SK-N-MC (cell line): ENCODE results near the gene GNPTAB.
A peak's percentile ranks its signal among the peaks of the same experiment; 100 is the strongest.

Source experiments
- DNase-seq: peaks from one replicate; pipeline ENCODE4 v3.0.0-alpha.2; 2011; ENCODE audit warnings: low read depth, low spot score
- H3K27ac ChIP-seq: fragments of 200-600 bp; sonication (generic); 2 replicates; pipeline ENCODE4 v1.5.1; 2016; ENCODE audit warnings: mixed run types
- H3K36me3 ChIP-seq: fragments of 200-600 bp; sonication (generic); 2 replicates; pipeline ENCODE4 v1.6.1; 2017; ENCODE audit warnings: antibody characterized with exemption, low read length, mixed read lengths; ENCODE audit not compliant: insufficient read depth
- H3K4me3 ChIP-seq: fragments of 200-600 bp; sonication (generic); 2 replicates; pipeline ENCODE4 v1.5.1; 2016
- H3K9ac ChIP-seq: fragments of 200-600 bp; sonication (generic); 2 replicates; pipeline ENCODE4 v1.8.0; 2017; ENCODE audit warnings: mixed run types, mixed read lengths; ENCODE audit not compliant: insufficient read length
- H3K9me3 ChIP-seq: fragments of 200-600 bp; sonication (generic); 2 replicates; pipeline ENCODE4 v1.6.1; 2017; ENCODE audit warnings: low read depth, mild to moderate bottlenecking, antibody characterized with exemption, low read length, moderate library complexity, mixed read lengths
- EZH2 ChIP-seq: fragments of 200-600 bp; sonication (generic); IDR thresholded peaks from one replicate; pipeline ENCODE4 v1.6.1; 2017; ENCODE audit warnings: antibody characterized with exemption
- FOXP2 ChIP-seq: optimal IDR thresholded peaks from 2 replicates; pipeline ENCODE3; 2011; ENCODE audit warnings: mild to moderate bottlenecking, moderate library complexity; ENCODE audit not compliant: insufficient read depth; ENCODE audit errors: extremely low read length, control extremely low read depth
- POLR2AphosphoS5 ChIP-seq: IDR thresholded peaks from 2 replicates; pipeline ENCODE4 v1.6.1; 2012; ENCODE audit warnings: mild to moderate bottlenecking, low read depth, low read length, borderline replicate concordance

Gene GNPTAB

DNA sequence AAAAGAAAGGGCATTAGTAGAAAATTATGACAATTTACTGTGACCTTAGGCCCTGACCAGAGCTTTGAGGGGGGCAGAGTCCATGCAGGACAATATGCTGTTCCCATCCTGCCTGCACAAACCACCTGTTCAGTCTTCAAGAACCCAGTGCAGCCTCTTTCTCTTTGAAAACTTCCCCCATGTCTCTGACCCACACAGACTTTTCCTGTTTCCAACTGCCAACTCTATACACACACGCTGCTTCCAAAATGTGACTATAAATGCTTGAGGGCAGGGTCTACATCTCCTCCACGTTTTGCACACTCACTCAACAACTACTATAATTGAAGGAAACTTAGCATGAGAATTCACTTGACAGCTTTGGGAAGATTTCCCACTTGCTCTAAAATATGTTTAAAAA is 54.9 kb downstream of the GNPTAB start:
- TF ChIP-seq POLR2AphosphoS5, result no peak
- TF ChIP-seq EZH2, result no peak
- no peak for TF ChIP-seq FOXP2
- Histone ChIP-seq H3K9ac (no peak overlapping the region), H3K27ac (no peak overlapping the region), H3K9me3 (no peaks in the 10 kb centered on the region), H3K36me3 (no peaks in the 10 kb centered on the region), H3K4me3 (no peak overlapping the region)
- DNase-seq, result no peak

DNA sequence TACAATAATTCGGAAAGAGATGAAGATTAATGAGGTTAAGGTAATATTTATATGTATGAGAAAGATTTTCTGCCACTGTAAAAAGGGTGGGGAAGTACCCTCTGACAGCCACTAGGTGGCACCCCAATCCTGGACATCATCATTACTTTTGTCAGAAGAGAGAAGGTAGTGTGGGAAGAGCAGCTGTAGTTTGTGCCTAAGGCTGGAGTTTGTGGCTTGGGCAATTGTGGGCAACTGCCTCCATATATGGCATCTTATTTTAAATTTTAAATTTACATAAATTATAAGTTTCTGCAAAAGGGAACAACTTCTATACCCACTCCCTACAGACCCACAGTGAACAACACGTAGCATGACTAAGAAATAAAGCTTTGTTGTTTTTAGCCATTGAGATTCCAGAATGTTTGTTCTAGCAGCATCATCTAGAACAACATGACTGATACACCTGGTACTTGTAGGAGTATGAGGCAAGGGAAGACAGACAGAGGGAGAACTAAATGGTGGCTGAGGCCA is 57.1 kb downstream of the GNPTAB start:
- no peak overlapping the region for H3K27ac ChIP-seq

DNA sequence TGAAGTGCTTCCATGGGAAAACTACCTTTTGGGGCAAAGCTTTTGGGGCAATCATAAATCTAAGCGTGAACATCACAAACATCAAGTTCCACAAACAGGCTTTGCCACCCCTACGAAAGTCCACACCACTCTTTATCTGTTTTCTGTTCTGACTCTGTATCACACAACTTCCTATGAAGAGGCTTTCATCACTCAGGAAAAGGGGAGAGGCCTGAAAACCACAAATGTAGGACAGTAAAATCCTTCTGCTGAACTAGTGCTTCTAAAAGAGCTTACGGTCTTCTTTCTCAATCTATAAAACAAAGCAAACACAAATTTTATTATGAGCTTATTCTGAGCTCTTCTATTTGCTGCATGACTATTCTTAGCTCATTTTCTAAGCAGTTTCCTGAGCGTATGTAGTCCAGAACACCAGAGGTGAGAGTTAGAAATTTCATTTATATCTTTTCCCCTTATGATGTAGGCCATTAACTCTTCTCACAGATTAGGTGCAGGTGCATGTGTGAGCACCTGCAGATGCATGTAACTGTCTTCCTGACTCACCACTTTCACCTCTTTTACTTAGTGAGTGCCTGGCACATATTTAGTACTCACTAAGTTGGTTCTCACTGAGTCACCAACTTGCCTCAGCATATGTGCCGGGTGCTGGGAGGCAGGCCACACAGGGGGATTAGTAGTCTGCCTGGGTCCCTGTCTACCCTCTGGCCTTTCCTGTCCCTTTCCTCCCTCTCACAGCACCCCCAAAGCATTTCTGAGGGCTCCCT is 58.6 kb downstream of the GNPTAB start:
- Histone ChIP-seq H3K27ac (peak overlapping the region; percentile 38; the same call in 1 of the 2 replicates), H3K36me3 (no peaks in the 10 kb centered on the region), H3K9me3 (no peaks in the 10 kb centered on the region), H3K4me3 (no peak overlapping the region; the same call in 1 of the 2 replicates), H3K9ac (no peak overlapping the region)
- no peak for DNase-seq
- TF ChIP-seq EZH2 (no peak), POLR2AphosphoS5 (no peak), FOXP2 (no peak)

More for the DNA sequence above, 57.1 kb downstream of the GNPTAB start:
- no peak overlapping the region for H3K9ac ChIP-seq
- H3K36me3 ChIP-seq, result no peaks in the 10 kb centered on the region
- H3K9me3 ChIP-seq, result no peaks in the 10 kb centered on the region
- no peak overlapping the region for H3K4me3 ChIP-seq
- TF ChIP-seq POLR2AphosphoS5 (no peak), FOXP2 (no peak), EZH2 (no peak)
- DNase-seq, result peak; percentile 55

DNA sequence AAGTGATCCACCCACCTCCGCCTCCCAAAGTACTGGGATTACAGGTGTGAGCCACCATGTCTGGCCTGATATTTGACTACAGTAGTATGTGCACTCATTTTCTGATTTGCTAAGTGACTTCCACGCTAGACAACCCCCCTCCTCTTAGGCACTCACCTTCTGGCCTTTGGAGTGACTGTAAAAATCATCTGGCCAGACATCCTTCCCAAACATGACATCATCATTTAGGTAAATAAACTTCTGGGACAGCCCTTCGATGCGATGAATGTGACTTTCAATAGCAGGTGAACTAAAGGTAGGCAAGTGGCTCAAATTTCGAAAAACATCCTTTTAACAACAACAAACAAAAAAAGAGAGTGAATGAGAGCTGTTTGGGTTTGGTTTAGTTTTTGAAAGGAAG is 60.9 kb downstream of the GNPTAB start:
- Histone ChIP-seq H3K4me3 (no peak overlapping the region), H3K9ac (no peak overlapping the region), H3K27ac (no peak overlapping the region), H3K36me3 (no peaks in the 10 kb centered on the region), H3K9me3 (no peaks in the 10 kb centered on the region)
- DNase-seq, result no peak
- no peak for TF ChIP-seq FOXP2
- TF ChIP-seq EZH2, result no peak
- no peak for TF ChIP-seq POLR2AphosphoS5

DNA sequence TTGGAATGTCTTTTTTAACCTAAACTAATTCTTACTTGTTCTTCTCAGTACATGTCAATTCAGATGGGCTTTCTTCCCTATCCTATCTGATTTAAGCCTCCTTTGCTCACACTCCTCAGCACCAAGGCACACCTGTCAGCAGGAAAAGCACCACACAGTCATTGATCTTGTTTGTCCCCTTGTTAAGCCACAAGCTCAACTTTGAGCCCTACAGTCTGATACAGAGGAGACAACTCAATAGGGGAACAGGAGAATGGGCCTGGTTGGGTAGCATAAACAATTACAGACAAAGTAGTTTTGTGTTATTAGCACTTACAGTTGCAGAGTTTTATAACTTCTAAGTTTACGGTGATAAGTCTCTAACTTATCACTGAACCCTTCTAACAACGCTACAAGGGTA is 62.0 kb downstream of the GNPTAB start:
- DNase-seq, result no peak
- no peak overlapping the region for H3K27ac ChIP-seq
- 0 out of 2 replicates have a peak, but pooled peaks cover 4% of the 10 kb centered on the region for H3K36me3 ChIP-seq
- H3K9me3 ChIP-seq, result no peaks in the 10 kb centered on the region
- no peak overlapping the region for H3K4me3 ChIP-seq
- H3K9ac ChIP-seq, result no peak overlapping the region
- TF ChIP-seq FOXP2 (no peak), EZH2 (no peak), POLR2AphosphoS5 (no peak)

DNA sequence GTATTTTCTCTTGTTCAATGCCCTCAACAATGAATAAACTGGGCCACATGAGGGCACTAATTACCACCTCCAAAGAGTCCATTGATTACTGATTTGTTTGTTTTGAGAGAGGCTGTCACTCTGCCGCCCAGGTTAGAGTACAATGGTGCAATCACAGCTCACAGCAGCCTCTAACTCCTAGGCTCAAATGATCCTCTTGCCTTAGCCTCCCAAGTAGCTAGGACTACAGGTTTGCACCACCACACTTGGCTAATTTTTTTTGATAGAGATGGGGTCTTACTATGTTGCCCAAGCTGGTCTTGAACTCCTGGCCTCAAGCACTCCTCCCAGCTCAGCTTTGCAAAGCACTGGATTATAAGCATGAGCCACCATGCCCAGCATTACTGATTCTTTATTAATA is 63.2 kb downstream of the GNPTAB start:
- no peak overlapping the region for H3K27ac ChIP-seq
- TF ChIP-seq POLR2AphosphoS5 (no peak), FOXP2 (no peak), EZH2 (no peak)
- H3K9ac ChIP-seq, result no peak overlapping the region
- no peak overlapping the region for H3K4me3 ChIP-seq
- H3K9me3 ChIP-seq, result no peaks in the 10 kb centered on the region
- DNase-seq, result no peak
- 0 out of 2 replicates have a peak, but pooled peaks cover 4% of the 10 kb centered on the region for H3K36me3 ChIP-seq

DNA sequence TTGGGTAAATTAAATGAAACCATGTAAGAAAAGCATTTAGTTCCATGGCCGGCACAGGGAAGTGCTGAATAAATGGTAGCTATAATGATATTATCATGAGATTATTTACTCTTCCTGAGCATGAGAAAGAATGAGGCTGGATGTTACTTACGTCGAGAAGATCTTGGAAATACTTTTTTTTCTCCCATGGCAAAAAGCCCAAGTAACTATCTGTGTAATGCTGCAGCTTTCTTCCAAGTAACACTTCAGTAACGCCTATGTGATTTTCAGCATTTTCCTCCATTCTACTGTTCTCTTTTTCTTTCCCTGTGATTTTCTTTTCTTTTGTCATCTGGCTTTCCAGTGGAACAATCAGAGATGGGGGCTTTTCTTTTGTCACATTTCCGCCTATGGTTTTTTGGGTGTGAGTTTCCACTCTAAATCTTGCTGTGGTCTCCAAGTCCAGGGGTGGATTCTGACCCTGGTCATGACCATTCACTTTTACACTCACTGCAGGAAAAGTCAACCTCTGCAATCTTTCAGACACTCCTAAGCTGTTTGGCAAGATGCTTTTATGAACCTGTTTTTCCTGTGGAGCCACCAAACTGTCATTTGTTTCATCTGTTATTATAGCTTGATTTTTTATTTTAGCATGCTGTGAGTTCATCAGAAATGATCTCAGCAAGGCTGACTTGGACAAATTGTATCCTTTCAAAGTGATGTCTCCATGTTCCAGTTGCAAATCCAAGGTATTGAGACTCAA is 66.5 kb downstream of the GNPTAB start:
- peaks cover 8% of the 10 kb centered on the region; the same call in 1 of the 2 replicates for H3K36me3 ChIP-seq
- no peak overlapping the region for H3K27ac ChIP-seq
- TF ChIP-seq EZH2 (no peak), POLR2AphosphoS5 (no peak), FOXP2 (no peak)
- H3K9ac ChIP-seq, result no peak overlapping the region
- DNase-seq, result no peak
- H3K9me3 ChIP-seq, result no peaks in the 10 kb centered on the region
- H3K4me3 ChIP-seq, result no peak overlapping the region

DNA sequence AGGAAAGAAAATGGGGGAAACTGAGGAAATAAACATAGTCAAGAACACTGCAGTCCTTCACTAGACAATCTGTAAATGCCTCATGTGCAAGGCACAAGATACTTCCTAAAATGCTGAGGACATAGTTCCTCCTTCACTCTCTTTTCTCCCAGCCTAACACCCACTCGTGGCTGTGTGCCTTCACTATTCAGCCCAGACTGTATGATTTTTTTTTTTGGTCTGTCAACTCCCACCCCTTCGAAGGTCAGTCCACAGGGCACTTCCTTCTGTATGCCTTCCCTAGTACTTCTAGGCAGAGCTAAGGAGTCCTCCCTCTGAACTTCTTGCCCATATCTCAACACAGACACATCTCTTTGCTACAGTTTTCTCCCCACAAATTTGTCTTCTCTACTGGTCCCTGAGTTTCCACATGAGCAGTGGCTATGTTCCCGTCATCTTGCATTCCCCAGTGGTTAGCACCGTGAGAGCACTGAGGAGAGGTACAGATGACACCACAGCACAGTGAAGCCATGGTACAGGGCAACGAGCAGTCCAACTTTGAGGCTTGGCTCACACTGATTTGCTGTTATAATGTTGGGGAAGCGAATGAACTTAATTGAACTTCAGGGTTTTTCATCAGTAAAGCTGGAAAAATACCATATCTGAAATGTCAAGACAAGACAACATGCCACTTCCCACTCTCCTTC is 67.4 kb downstream of the GNPTAB start:
- H3K9ac ChIP-seq, result no peak overlapping the region
- peaks cover 8% of the 10 kb centered on the region for H3K36me3 ChIP-seq
- DNase-seq, result no peak
- H3K9me3 ChIP-seq, result no peaks in the 10 kb centered on the region
- no peak overlapping the region for H3K4me3 ChIP-seq
- TF ChIP-seq EZH2, result no peak
- TF ChIP-seq FOXP2, result no peak
- no peak for TF ChIP-seq POLR2AphosphoS5
- H3K27ac ChIP-seq, result no peak overlapping the region
